G401 (cell line): Measurements from ENCODE around the gene LRFN2. TPM values are rescaled to one million over a fixed set of nuclear protein-coding genes. Genes with fewer than 3 reads are reported as not detected.

Experiments
- DNase-seq: peaks from one replicate; pipeline ENCODE4 v3.0.0-alpha.2; 2015; ENCODE audit warnings: low spot score
- in situ Hi-C: cut with HindIII; loops from 2 replicates; pipeline ENCODE4 v1.10.0; 2016; ENCODE audit warnings: low sequenced_read_pairs, mixed read lengths
- total RNA-seq: library from RNA; depleted of rRNA; stranded (reverse); fragments of >200 nt; shearing (Covaris generic); gene quantifications from 2 replicates; pipeline ENCODE4 v1.2.3, GENCODE V29; 2014

LRFN2 gene
- total RNA-seq, 1 experiment from 2014 or later = not detected

GRCh38 chr6:40588480-40588879 is 1.3 kb upstream of the LRFN2 start:
- in situ Hi-C loops = no loop called here
- DNase-seq = no peak

GRCh38 chr6:40588070-40588384 is 863 bp upstream of the LRFN2 start:
- no peak for DNase-seq
- in situ Hi-C loops = no loop called here

- peak; percentile 42 for DNase-seq
Observed at GRCh38 chr6:40586369-40587201, 579 bp downstream of the LRFN2 start.

GRCh38 chr6:40585651-40586269 is 1.4 kb downstream of the LRFN2 start:
- peak; percentile 68 for DNase-seq
- in situ Hi-C loops = no loop called here

More at GRCh38 chr6:40586369-40587201, 579 bp downstream of the LRFN2 start:
- in situ Hi-C loops = no loop called here

- in situ Hi-C loops = no loop called here
- DNase-seq = peak; percentile 44
Observed at GRCh38 chr6:40585223-40585622, 1.9 kb downstream of the LRFN2 start.

GRCh38 chr6:40584741-40585140 is 2.4 kb downstream of the LRFN2 start:
- peak; percentile 14 for DNase-seq
- in situ Hi-C loops = no loop called here

- DNase-seq = no peak
- in situ Hi-C loops = no loop called here
Observed at GRCh38 chr6:40583709-40584108, 3.5 kb downstream of the LRFN2 start.

- no peak for DNase-seq
Observed at GRCh38 chr6:40582892-40583291, 4.3 kb downstream of the LRFN2 start.

GRCh38 chr6:40579101-40579500 is 8.1 kb downstream of the LRFN2 start:
- in situ Hi-C loops = no loop called here
- no peak for DNase-seq

More at GRCh38 chr6:40582892-40583291, 4.3 kb downstream of the LRFN2 start:
- in situ Hi-C loops = no loop called here

- in situ Hi-C loops = no loop called here
- no peak for DNase-seq
Observed at GRCh38 chr6:40577672-40578071, 9.5 kb downstream of the LRFN2 start.

- no peak for DNase-seq
- in situ Hi-C loops = no loop called here
Observed at GRCh38 chr6:40573221-40573620, 13.9 kb downstream of the LRFN2 start.

- in situ Hi-C loops = no loop called here
- peak; percentile 14 for DNase-seq
Observed at GRCh38 chr6:40569162-40569910, 17.8 kb downstream of the LRFN2 start.

- no peak for DNase-seq
- in situ Hi-C loops = no loop called here
Observed at GRCh38 chr6:40568062-40568708, 19.0 kb downstream of the LRFN2 start.

- in situ Hi-C loops = no loop called here
- DNase-seq = no peak
Observed at GRCh38 chr6:40563111-40563510, 24.1 kb downstream of the LRFN2 start.

GRCh38 chr6:40559056-40559455 is 28.1 kb downstream of the LRFN2 start:
- in situ Hi-C loops = no loop called here
- DNase-seq = no peak

GRCh38 chr6:40558102-40558501 is 29.1 kb downstream of the LRFN2 start:
- no peak for DNase-seq
- in situ Hi-C loops = no loop called here

GRCh38 chr6:40556881-40557280 is 30.3 kb downstream of the LRFN2 start:
- in situ Hi-C loops = no loop called here
- no peak for DNase-seq

- no peak for DNase-seq
- in situ Hi-C loops = no loop called here
Observed at GRCh38 chr6:40556023-40556422, 31.1 kb downstream of the LRFN2 start.

GRCh38 chr6:40555092-40555491 is 32.1 kb downstream of the LRFN2 start:
- in situ Hi-C loops = no loop called here
- no peak for DNase-seq

GRCh38 chr6:40552941-40553340 is 34.2 kb downstream of the LRFN2 start:
- no peak for DNase-seq
- in situ Hi-C loops = no loop called here
